ENCODE measurements around the gene FBXL19. TPM values are rescaled to one million over a fixed set of nuclear protein-coding genes. Genes with fewer than 3 reads are reported as not detected.
A peak's percentile ranks its signal among the peaks of the same experiment; 100 is the strongest.

Gene FBXL19
- 18.3 and 20.6 TPM in 2 replicates for polyA plus RNA-seq (2012; rRNA removed)
- 8.6 and 15.1 TPM in 2 replicates for polyA plus RNA-seq (2012; cell fraction: cytosol; rRNA removed)
- polyA plus RNA-seq (2012; cell fraction: nucleus; rRNA removed), result 31.4 and 33.9 TPM in 2 replicates

GRCh38 chr16:30923554-30924075 is at the start of gene FBXL19:
Gene FBXL19, plus strand, starts transcription at chr16:30923572. Its CDS starts 2,183 bp downstream, at chr16:30925755.
- ChIA-PET CTCF (interaction anchor here (1.1 to 1.2 kb wide), 2 partner anchors 11 to 18 kb away, joined by 3 to 5 read pairs; no protein-coding TSS in a partner anchor), POLR2A (interaction anchor here (0.7 to 1.0 kb wide), 2 partner anchors 26 to 48 kb away, joined by 3 to 4 read pairs; no protein-coding TSS in a partner anchor)
- peak; percentile 87 for DNase-seq
- Histone ChIP-seq H3F3A (replicated peaks; ENCODE audit: insufficient read depth) (peaks cover 12% of the 10 kb centered on the region), H3K36me3 (replicated peaks in 1 of 2; ENCODE audit: control insufficient read depth in 1 of 2, insufficient read depth in 2 of 2, low read length in 1 of 2) (peaks cover 3 to 21% of the 10 kb centered on the region in 2 experiments), H3K27ac (ENCODE audit: low read depth in 2 of 2, low read length in 1 of 2) (peak within 1 kb of the TSS; percentile 90 to 97), H3K9me3 (no peaks in the 10 kb centered on the region), H3K27me3 (ENCODE audit: insufficient read depth) (no peaks in the 10 kb centered on the region), H3K4me1 (ENCODE audit: control insufficient read depth in 1 of 2, insufficient read depth in 2 of 2, low read depth in 1 of 2, low read length in 1 of 2) (peaks cover 0 to 23% of the 10 kb centered on the region in 2 experiments; a peak in 1 of 4 replicates), H3K9me2 (no peaks in the 10 kb centered on the region), H3K4me2 (peak within 1 kb of the TSS; percentile 97), H3K9ac (peak within 1 kb of the TSS; percentile 91), H3K79me2 (ENCODE audit: insufficient read depth) (peaks cover 14% of the 10 kb centered on the region), H4K20me1 (ENCODE audit: insufficient read depth) (no peaks in the 10 kb centered on the region), H3K4me3 (ENCODE audit: low read depth in 2 of 2, low read length in 1 of 2) (peak within 1 kb of the TSS; percentile 80 to 88), H2AFZ (ENCODE audit: low read depth) (peak within 1 kb of the TSS; percentile 78; the same call in 1 of the 2 replicates)
- TF ChIP-seq, protein P1, sequence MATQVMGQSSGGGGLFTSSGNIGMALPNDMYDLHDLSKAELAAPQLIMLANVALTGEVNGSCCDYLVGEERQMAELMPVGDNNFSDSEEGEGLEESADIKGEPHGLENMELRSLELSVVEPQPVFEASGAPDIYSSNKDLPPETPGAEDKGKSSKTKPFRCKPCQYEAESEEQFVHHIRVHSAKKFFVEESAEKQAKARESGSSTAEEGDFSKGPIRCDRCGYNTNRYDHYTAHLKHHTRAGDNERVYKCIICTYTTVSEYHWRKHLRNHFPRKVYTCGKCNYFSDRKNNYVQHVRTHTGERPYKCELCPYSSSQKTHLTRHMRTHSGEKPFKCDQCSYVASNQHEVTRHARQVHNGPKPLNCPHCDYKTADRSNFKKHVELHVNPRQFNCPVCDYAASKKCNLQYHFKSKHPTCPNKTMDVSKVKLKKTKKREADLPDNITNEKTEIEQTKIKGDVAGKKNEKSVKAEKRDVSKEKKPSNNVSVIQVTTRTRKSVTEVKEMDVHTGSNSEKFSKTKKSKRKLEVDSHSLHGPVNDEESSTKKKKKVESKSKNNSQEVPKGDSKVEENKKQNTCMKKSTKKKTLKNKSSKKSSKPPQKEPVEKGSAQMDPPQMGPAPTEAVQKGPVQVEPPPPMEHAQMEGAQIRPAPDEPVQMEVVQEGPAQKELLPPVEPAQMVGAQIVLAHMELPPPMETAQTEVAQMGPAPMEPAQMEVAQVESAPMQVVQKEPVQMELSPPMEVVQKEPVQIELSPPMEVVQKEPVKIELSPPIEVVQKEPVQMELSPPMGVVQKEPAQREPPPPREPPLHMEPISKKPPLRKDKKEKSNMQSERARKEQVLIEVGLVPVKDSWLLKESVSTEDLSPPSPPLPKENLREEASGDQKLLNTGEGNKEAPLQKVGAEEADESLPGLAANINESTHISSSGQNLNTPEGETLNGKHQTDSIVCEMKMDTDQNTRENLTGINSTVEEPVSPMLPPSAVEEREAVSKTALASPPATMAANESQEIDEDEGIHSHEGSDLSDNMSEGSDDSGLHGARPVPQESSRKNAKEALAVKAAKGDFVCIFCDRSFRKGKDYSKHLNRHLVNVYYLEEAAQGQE (IDR thresholded peaks at IDR 0.05; ENCODE audit: low read depth, low read length), result no peak
- TF ChIP-seq NRF1 (IDR thresholded peaks at IDR 0.05; ENCODE audit: low read depth, low read length), result no peak
- no peak for TF ChIP-seq USF1 (IDR thresholded peaks at IDR 0.05; ENCODE audit: borderline replicate concordance, low read depth)
- no peak for TF ChIP-seq TCF12 (IDR thresholded peaks at IDR 0.05)
- TF ChIP-seq FOSL2 (IDR thresholded peaks at IDR 0.05; ENCODE audit: borderline replicate concordance, low read depth), result no peak
- no peak for TF ChIP-seq RCOR1 (IDR thresholded peaks at IDR 0.05; ENCODE audit: low read length)
- TF ChIP-seq EZH2phosphoT487 (IDR thresholded peaks at IDR 0.05; ENCODE audit: borderline replicate concordance, low read depth), result no peak
- no peak for TF ChIP-seq ELF1 (IDR thresholded peaks at IDR 0.05)
- no peak for TF ChIP-seq GABPA (IDR thresholded peaks at IDR 0.05; ENCODE audit: low read depth)
- TF ChIP-seq ZBTB33 (IDR thresholded peaks at IDR 0.05; ENCODE audit: borderline replicate concordance, low read depth), result no peak
- TF ChIP-seq NFIC (IDR thresholded peaks at IDR 0.05; ENCODE audit: borderline replicate concordance), result no peak
- 2% methylated on average over 12 of the region's 31 CpGs for WGBS (ENCODE audit: low lambda C conversion rate)
